GM13977 (cell line): ENCODE measurements around the gene LCE1B.

Source experiments
- DNase-seq: peaks from one replicate; pipeline ENCODE4 v3.0.0; 2012; ENCODE audit warnings: low spot score
- CTCF ChIP-seq: IDR thresholded peaks from 2 replicates; pipeline ENCODE4 v1.5.1; 2012; ENCODE audit warnings: mild to moderate bottlenecking, control low read depth; ENCODE audit not compliant: insufficient read depth; ENCODE audit errors: extremely low read depth, missing control alignments
- in situ Hi-C: fragments of 300-500 bp; cut with MboI; formaldehyde crosslinking; loops from one replicate; pipeline ENCODE4 v1.12.0; 2022; ENCODE audit warnings: low sequenced_read_pairs, low pct_unique_long_range_greater_than_20kb, mixed read lengths, inconsistent platforms; ENCODE audit not compliant: unreplicated experiment

LCE1B gene

GRCh38 chr1:152783095-152783494, 28.7 kb upstream of the LCE1B start:
- in situ Hi-C loops, result no loop called here
- DNase-seq, result no peak
- TF ChIP-seq CTCF, result no peak

- TF ChIP-seq CTCF, result no peak
- in situ Hi-C loops, result no loop called here
- no peak for DNase-seq
These were observed 25.7 kb upstream of the LCE1B start, which contains the start of gene LCE1E for GRCh38 chr1:152786077-152786476. LCE1E (plus strand) TSS chr1:152786257; CDS start chr1:152787300, 1,043 bp downstream.

GRCh38 chr1:152795686-152796085, 16.1 kb upstream of the LCE1B start:
- DNase-seq, result no peak
- in situ Hi-C loops, result no loop called here
- no peak for TF ChIP-seq CTCF

- in situ Hi-C loops, result no loop called here
- no peak for TF ChIP-seq CTCF
These were observed 15.3 kb upstream of the LCE1B start, which contains the start of gene LCE1D for GRCh38 chr1:152796421-152796820. LCE1D (plus strand) TSS chr1:152796721; CDS start chr1:152797795, 1,074 bp downstream.

GRCh38 chr1:152801333-152801732, 10.4 kb upstream of the LCE1B start:
- DNase-seq, result no peak
- TF ChIP-seq CTCF, result no peak
- in situ Hi-C loops, result no loop called here

More at GRCh38 chr1:152796421-152796820, 15.3 kb upstream of the LCE1B start, which contains the start of gene LCE1D:
- DNase-seq, result no peak

- no peak for DNase-seq
- no peak for TF ChIP-seq CTCF
- in situ Hi-C loops, result no loop called here
These were observed 5.2 kb upstream of the LCE1B start, which contains the start of gene LCE1C for GRCh38 chr1:152806576-152806975. LCE1C (minus strand) TSS chr1:152806651; CDS start chr1:152805478, 1,173 bp downstream.

GRCh38 chr1:152811050-152811449, 721 bp upstream of the LCE1B start:
- no peak for DNase-seq
- no peak for TF ChIP-seq CTCF
- in situ Hi-C loops, result no loop called here
